CD4-positive, alpha-beta T cell treated with Interferon alpha-2 for 1 hour (primary cell): ENCODE measurements around the gene EPS8L3.
"Not testable (repeated sequence)": the region's sequence is repeated elsewhere in the genome, so short reads cannot be mapped to it uniquely, and the experiment has no call there.

ENCODE experiments used
- DNase-seq, 2 donors: peaks; one replicate each; pipeline ENCODE4 v3.0.0-alpha.2; 2020 to 2022

The EPS8L3 gene

GRCh38 chr1:109777980-109778625 is 14.4 kb upstream of the EPS8L3 start:
- no peak for DNase-seq

GRCh38 chr1:109777436-109777835 is 13.7 kb upstream of the EPS8L3 start:
- DNase-seq = no peak

GRCh38 chr1:109776911-109777310 is 13.2 kb upstream of the EPS8L3 start:
- DNase-seq = peak; percentile 79 to 85

GRCh38 chr1:109776206-109776835 is 12.6 kb upstream of the EPS8L3 start:
- no peak for DNase-seq

- DNase-seq = no peak
Measured at GRCh38 chr1:109775398-109775797, 11.7 kb upstream of the EPS8L3 start.

GRCh38 chr1:109773900-109774485 is 10.3 kb upstream of the EPS8L3 start:
- no peak for DNase-seq

- DNase-seq = peak; percentile 79 to 83
Measured at GRCh38 chr1:109773203-109773899, 9.6 kb upstream of the EPS8L3 start.

GRCh38 chr1:109772658-109773202 is 9.0 kb upstream of the EPS8L3 start:
- no peak for DNase-seq

- no peak for DNase-seq
Measured at GRCh38 chr1:109771712-109772657, 8.3 kb upstream of the EPS8L3 start.

GRCh38 chr1:109770331-109771095 is 6.8 kb upstream of the EPS8L3 start:
- DNase-seq = no peak

- no peak for DNase-seq
Measured at GRCh38 chr1:109769330-109770078, 5.8 kb upstream of the EPS8L3 start.

GRCh38 chr1:109768820-109769219 is 5.1 kb upstream of the EPS8L3 start:
- DNase-seq = no peak

- DNase-seq = no peak
Measured at GRCh38 chr1:109768335-109768650, 4.6 kb upstream of the EPS8L3 start.

GRCh38 chr1:109767637-109768334 is 4.1 kb upstream of the EPS8L3 start:
- DNase-seq = no peak

- DNase-seq = not testable (repeated sequence)
Measured at GRCh38 chr1:109766991-109767636, 3.4 kb upstream of the EPS8L3 start.

GRCh38 chr1:109765896-109766615 is 2.3 kb upstream of the EPS8L3 start:
- no peak for DNase-seq

- DNase-seq = no peak
Measured at GRCh38 chr1:109765483-109765815, 1.7 kb upstream of the EPS8L3 start.

GRCh38 chr1:109764561-109765482 is 1.1 kb upstream of the EPS8L3 start:
- no peak for DNase-seq
